HG03025 (cell line): ENCODE data around the gene PNP.
"Not testable (repeated sequence)": the region's sequence is repeated elsewhere in the genome, so short reads cannot be mapped to it uniquely, and the experiment has no call there.

ENCODE experiments used
- ATAC-seq: cut with Tn5 transposase; IDR thresholded peaks from one replicate; pipeline ENCODE4 v1.9.1; 2021; ENCODE audit warnings: mild to moderate bottlenecking, moderate library complexity; ENCODE audit not compliant: unreplicated experiment, low FRiP score

Gene PNP

DNA sequence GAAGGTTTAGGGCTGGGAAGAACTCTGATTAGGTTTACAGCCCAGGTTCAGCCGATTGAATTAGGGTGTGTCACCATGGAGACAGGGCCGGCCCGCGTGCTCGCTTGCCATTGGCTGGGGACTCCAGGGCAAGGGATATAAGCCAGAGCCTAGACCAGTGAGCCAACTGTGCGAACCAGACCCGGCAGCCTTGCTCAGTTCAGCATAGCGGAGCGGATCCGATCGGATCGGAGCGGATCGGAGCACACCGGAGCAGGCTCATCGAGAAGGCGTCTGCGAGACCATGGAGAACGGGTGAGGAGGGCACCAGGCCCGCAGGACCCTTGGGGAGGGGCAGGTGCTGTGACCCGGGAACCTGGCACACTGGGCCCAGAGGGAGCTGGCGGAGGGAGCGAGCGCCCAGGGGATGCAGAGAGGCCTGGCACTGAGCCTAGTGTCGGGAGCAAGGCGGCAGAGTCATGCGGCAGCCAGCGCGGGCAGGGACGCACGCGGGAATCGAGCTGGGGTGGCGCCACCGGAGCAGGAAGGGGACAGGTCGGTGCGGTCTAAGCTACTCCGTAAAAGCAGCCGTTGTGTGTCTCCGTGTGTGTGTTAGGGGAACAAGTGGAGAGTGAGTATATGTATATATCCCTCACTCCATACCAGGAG lies at the start of gene PNP:
Gene PNP, plus strand, starts transcription at position 165 of the 648 bp plus-strand sequence. Its CDS starts 119 bp downstream, at position 284.
- ATAC-seq = peak; percentile 94

DNA sequence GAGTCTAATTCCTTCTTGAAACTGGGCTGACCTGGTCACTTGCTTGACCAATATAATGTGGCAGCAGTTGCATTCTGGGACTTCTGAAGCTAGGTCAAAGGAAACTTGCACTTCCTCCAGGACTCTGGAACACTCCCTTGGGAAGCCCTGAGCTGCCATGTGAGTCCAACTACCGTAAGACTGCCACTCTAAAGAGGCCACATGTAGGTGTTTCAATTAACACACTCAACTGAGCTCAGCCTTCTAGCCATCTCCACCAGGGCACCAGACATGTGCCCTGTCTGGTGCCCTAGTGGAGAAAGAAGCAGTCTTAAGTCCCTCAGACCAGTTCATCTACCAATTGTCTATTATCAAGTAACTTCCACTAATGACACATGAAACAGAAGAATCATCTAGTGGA lies 49.8 kb upstream of the PNP start:
- no peak for ATAC-seq

DNA sequence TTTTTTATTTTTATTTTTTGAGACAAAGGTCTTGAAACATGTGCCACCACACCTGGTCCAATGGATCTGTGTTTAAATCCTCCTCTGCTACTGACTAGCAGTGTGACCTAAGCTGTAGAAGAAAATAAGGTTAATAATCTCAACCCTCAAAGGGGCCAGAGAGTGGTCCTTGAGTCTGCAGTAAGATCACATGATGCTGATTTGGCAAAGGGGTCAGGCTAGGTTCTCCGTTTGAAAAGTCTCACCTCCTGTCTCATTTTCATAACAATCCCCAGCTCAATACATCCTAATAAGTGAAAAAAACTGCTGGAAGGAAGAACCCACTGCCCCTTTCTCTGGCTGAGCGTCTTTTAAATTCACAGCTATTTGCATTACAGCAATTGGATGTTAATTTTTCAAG lies 47.9 kb upstream of the PNP start:
- ATAC-seq = no peak

DNA sequence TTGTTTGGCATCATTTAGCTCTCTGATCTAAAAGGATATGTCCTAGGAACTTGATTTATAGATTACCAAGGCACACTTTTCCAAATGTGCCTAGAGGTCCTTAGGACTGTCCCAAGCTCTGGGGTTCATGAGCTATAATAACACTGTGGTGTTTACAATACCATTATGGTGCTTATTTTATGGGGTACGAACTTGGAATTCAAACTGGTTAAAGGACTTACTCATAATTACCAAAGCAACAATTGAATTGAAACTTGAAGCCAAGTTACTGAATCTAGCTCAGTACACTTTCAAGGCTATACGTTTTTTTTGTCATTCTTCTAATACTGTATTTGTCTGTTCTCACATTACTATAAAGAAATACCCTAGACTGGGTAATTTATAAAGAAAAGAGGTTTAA lies 46.3 kb upstream of the PNP start:
- no peak for ATAC-seq

DNA sequence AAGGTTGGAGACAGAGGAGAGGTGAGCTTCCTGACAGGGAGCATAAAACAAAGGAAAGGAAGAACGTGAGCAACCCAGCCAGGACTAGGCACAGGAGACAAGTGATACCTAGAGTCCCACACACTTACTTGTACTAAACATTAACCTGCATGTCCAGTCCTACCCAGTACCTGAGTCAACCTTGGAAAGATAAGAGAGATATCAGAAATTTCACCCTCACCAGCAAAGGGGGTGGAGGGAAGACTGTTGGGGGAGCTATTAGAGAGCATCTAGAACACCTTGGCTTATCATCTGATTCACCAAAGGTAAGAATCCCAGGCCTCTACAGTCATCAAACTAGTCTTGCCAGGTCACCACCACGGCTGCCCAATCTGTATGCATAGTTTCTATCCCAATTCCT lies 44.4 kb upstream of the PNP start:
- ATAC-seq = no peak

DNA sequence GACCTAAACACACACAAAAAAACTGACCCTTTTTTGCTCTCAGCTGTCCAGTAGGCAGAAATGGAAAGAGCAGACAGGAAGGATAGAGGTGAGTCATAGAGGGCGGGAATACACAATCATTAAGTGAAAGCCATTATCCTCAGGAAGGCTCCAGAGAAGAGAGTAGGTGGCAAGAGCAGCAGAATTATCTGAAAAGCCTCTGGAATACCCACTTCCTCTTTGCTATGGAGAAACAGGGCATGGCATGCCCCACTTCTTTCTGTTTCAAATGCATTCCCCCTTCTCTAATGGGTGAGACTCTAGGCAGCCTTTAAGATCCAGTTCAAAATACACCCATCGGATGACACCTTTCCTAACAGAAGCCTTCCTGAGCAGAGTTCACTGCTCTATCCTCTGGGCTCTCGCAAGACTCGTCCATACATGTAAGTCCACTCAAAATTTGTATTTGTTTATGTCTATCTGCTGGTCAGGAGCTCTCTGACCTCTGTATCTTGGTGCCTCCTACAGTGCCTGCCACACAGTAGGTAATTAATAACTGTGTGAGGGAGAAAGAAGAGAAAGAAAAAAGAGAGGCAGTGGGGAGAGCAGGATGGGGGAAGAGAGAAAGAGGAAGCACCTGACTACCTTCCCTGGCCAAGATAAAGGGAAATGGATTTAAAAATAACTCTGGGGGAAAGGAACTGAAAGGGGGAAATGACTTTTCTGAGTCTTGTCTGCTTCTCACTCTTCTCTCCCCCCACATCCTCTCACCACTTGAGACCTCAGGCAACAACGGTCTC lies 41.8 kb upstream of the PNP start:
- peak; percentile 61 for ATAC-seq

DNA sequence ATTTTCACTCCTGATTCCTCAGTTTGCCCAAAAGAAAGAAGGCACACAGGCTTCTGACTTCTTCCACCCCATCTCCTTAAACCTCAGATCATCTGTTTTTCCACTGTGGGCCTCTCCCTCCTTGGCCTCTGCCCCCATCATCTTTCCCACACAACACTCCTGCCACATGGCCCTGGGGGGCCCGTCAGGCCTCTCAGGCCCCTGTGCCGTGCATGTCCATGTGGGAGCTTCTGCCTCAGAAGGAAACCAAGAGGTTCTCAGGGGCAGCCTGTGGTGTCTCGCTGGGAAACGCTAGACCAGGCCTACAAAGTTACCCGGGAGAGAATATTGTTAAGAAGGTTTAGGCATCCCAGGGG lies 41.2 kb upstream of the PNP start:
- ATAC-seq = peak; percentile 39

DNA sequence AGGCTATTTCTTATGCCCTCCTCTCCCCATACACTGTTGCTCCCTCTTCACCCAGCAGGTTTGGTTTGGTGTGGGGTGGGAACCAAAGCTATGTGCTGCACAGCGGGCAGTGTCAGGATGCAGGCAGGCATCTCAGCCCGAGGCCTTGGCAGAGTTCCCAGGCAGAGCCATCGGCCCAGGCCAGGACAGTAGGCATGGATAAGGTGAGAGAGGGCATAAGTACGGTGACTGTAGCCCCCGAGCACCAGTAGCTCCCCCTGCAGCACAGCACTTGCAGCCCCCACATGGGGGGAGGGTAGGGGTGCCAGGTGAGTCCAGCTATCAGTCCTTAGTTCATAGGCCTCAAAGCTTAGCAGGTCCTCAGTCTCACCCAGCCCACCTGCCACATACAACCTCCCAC lies 40.4 kb upstream of the PNP start:
- ATAC-seq = no peak

DNA sequence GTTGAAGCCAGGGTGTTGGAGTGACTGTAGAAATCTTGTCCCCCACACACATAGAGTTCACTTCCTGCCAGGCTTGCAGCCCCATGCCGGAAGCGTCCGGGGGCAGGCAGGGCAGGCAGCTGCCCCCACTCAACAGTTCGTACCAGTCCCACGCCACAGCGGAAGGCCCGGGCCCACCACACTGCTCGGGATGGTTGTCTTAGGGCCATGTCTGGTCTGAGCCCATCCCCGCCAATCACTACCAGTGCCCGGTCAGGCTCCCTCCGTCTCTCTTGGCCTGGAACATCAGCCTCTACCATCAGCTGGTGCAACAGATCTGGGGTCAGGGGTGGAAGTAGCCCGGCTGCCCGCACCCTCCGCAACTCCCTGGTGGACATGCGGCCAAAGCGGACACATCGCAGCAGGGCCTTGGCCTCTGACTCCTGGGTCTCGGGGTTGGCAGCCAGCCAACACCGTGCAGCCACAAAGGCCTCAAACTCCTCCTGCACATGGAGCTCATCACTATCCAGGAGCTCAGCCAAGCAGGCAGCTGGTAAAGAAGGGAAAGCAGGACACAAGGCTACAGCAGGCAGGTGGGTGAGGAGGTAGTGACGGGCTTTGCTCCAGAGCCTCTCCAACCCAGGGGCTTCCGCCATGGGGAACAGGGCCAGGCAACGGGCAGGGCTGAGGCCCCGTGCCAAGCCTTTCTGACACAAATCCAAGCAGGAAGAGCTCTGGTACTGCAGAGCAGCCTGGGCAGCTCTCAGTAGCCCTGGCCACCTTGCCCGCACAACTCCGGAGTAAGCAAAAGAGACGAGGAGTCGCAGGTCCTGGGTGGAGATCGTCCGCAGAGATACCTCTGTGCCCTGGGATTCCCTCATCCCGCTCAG lies 39.2 kb upstream of the PNP start:
- no peak for ATAC-seq

DNA sequence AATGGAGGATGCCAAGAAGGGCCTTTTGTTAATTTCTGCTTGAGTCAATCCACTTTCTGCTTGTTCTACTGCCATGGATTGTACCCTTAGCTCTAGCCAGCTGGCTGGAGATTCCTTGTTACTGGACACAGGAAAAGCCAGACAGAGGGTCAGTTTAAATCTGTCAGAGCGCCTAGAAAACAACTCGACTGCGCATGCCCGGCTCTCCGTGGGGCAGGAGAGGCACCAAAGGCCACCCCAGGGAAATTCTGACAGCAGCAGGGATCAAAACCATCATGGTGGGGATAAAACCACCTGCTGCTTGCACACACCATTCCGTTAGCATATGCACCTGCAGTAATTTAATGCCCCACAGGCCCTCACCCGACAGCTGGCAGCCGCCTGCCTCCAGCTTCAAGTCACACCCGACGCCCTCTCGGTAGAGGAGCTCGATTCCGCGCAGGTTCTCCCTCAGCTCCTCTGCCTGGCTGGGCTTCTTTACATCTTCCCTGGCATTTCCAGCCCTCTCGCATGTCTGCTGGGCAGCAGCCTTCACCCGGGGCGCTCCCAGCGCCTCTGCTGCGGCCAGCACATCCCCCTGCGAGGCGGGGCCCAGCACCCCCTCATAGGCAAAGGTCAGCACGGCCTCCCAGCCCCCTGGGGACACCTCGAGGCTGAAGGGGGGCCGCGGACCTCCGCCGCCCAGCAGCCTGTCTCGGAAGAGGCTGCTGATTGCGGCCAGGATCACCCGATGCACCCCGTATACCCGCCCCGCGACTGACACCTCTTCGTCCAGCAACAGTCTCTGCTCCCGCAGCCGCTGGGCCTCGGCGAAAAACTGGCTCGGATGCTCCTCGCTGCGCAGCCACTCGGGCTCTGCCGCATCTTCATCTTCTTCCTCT lies 34.3 kb upstream of the PNP start:
- no peak for ATAC-seq

DNA sequence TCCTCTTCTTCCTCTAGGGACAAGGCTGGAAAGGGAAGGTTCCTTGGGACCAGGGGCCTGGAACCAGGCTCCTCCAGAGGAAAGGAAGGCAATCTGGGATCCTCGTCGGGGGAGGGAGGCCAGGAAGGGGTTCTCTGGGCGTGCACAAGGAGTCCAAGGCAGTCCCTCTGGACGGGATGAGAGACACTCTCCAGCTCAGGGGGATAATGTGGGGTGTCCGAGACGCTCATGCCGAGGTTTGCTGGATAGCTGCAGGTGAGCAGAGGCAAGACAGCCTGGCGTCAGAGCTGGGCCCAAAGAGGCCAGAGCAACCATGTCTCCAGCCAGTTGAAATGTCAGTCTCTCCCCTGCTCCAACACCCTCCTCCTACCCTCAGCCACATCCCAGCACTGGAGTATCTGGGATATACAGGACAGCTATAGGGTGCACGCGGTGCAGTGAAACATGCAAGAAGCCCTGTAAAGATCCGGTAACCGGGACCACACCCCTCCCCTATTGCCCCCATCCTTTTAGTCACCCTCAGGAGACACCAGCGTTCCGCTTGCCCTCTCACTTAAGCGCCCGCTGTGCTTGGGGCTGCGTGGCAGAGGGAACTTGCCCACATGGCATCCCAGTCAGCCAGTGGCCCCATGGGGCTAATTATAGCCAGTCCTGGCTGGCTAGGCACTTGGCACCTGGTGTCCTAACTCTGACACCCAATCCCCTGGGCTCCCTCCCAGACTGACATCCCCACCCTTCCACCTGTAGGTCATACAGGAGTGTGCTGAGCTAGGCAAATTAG lies 33.4 kb upstream of the PNP start, which contains the start of gene KLHL33:
Gene KLHL33, minus strand, starts transcription at position 585 of the 781 bp plus-strand sequence. Its CDS starts 355 bp downstream, at position 230.
- no peak for ATAC-seq

DNA sequence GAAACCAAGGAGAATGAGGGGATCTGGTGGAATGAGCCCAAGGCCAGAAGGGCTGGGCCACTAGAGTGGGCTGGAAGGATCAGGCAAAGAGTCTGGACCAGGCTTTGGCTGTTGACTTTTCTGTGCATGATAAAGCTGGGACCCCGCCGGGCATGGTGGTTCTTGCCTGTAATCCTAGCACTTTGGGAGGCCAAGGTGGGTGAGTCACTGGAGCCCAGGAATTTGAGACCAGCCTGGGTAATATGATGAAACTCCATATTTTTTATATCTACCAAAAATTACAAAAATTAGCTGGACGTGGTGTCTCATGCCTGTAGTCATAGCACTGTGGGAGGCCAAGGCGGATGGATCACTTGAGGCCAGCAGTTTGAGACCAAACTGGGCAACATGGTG lies 32.8 kb upstream of the PNP start:
- no peak for ATAC-seq

DNA sequence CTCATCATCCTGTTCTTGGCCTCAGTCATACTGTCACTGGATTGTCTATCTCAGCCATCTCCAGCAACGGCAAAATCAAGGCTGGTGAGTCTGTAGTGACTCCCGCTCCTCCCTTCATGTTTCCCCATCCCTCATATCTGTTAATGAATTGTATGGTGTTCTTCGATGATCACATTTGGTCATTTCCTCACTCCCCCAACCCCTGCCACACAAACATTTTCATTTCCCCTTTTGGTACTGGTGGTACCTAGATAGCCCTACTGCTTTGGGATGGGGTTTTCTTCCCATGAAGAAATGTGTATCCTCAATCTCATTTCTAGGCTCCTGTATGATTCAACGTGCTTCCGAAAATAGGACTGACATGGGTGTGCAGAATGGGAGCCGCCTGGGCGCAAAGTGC lies 30.5 kb upstream of the PNP start:
- ATAC-seq = no peak

DNA sequence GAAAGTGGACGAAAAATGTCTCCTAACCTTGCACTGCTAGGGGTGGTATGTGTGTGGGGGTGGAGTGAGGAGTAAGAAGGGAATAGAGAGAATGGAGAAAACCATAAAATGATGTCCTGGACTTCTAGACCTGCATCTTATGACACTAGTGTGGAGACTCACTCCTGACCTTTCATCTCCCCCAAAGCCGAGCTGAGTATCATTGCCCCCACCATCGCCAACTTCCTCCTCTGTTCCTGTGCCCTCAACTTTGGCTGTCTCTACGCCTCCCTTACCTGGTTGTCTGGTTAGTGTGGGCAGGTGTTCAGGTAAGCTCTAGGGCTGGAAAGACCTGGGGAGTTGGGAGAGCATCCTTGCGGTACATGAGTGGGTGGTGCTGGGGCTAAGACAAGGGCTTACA lies 28.7 kb upstream of the PNP start:
- no peak for ATAC-seq

DNA sequence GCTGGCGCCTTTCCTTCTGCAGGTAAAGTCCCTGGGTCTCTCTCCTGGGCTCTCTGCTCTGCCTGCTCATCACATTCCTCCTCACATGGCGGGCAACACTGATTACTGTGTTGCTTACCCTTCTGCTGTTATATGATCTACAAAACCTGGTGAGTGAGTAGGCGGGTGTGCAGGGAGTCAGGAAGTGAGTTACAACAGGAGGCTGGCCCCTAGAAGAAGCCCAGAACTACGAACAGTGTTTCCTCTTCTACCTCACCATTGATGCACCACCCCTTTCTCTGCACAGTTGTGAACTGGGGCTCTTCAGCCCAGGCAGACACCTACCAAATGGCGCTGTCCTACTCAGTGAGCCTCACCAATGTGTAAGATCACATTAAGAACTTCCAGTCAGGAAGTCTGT lies 28.3 kb upstream of the PNP start:
- no peak for ATAC-seq

DNA sequence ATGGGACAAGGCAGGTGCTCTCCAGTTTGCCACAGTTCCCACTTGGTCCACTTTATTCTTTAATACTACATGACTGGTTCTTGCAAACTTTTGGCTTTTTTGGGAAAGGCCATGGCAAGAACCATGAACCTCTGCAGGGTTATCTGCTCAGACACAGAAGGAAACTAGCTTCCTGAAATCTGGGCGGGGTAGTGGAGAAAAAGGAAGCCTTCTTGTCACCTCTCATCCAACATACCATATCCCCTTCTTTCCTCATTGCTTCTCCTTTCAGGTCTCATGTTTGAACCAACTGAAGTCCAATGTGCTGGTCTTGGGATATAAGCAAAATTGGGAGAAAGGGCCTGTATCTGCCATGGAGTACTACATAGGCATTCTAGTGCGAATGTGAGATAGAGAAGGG lies 27.7 kb upstream of the PNP start:
- ATAC-seq = no peak

DNA sequence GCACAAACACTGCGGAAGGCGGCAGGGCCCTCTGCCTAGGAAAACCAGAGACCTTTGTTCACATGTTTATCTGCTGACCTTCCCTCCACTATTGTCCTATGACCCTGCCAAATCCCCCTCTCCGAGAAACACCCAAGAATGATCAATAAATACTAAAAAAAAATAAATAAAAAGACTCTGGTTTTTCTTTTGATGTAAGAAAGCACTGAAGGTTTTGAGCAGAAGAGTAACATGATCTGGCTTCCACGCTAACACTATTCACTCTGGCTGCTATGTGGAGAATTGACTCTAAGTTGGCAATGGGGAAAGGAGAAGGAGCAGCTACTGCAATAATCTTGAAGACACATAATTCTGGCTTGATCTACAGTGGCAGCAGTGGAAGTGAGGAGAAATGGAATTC lies 25.6 kb upstream of the PNP start:
- not testable (repeated sequence) for ATAC-seq

DNA sequence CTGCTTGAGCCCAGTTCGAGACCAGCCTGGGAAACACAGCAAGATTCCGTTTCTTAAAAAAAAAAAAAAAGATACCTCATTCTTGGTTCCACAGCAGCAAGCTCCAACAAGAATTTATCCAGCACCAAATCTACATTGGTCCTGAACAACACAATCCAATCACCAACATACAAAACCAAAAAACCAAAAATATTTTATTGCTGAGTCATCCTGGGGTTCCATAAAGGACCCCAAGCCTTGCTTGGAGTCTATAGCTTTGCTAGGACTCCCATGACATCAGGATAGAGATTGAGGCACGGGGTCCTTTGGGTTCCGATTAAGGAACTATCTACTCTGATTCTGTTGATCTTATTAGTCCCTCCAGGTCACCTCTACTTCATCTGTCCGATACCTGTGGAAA lies 22.3 kb upstream of the PNP start:
- ATAC-seq = no peak

DNA sequence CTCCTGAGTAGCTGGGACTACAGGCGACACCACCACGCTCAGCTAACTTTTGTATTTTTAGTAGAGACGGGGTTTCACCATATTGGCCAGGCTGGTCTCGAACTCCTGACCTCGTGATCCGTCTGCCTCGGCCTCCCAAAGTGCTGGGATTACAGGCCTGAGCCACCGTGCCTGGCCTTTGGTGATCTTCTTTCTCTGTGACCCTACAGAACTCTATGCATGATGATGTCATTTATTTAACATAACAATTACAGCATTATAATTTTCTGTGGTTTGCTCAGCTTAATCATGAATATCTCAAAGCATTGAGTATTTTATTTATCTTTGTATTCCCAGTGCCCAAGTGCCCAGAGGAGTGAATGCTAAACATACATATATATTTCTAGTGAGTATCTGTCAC lies 16.4 kb upstream of the PNP start:
- not testable (repeated sequence) for ATAC-seq
